Measurements from ENCODE around the gene C10orf88.

C10orf88 gene

DNA sequence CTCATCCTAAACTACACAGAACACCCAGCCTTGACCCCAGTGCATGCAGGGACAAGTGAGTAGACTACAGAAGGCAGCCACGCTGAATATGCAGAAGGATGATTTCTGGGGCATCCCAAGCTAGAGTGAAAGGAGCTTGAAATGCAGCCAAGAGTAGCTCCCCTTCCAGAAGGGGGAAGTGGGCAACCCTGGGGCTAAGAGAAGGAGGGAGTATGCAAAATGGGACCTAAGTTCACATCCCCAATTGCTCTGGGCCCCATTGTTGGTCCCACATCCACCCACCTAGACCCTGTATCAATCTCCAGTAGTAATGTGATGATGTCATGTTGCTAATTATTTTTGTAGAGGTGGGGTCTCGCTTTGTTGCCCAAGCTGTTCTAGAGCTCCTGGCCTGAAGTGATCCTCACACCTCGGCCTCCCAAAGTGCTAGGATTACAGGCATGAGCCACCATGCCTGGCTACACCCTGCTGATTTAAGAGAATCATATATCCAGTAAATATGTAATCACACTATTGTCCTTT, 20.6 kb upstream of the C10orf88 start:
- ChIA-PET CTCF (no interaction called here), POLR2A (no interaction called here)
- H3K4me3 ChIP-seq (ENCODE audit: low read depth, low read length): no peak overlapping the region
- DNase-seq (ENCODE audit: low read depth, low spot score): no peak
- TF ChIP-seq, protein P1, sequence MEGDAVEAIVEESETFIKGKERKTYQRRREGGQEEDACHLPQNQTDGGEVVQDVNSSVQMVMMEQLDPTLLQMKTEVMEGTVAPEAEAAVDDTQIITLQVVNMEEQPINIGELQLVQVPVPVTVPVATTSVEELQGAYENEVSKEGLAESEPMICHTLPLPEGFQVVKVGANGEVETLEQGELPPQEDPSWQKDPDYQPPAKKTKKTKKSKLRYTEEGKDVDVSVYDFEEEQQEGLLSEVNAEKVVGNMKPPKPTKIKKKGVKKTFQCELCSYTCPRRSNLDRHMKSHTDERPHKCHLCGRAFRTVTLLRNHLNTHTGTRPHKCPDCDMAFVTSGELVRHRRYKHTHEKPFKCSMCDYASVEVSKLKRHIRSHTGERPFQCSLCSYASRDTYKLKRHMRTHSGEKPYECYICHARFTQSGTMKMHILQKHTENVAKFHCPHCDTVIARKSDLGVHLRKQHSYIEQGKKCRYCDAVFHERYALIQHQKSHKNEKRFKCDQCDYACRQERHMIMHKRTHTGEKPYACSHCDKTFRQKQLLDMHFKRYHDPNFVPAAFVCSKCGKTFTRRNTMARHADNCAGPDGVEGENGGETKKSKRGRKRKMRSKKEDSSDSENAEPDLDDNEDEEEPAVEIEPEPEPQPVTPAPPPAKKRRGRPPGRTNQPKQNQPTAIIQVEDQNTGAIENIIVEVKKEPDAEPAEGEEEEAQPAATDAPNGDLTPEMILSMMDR (IDR thresholded peaks at IDR 0.05; ENCODE audit: insufficient read depth, low read length, missing control alignments): no peak

DNA sequence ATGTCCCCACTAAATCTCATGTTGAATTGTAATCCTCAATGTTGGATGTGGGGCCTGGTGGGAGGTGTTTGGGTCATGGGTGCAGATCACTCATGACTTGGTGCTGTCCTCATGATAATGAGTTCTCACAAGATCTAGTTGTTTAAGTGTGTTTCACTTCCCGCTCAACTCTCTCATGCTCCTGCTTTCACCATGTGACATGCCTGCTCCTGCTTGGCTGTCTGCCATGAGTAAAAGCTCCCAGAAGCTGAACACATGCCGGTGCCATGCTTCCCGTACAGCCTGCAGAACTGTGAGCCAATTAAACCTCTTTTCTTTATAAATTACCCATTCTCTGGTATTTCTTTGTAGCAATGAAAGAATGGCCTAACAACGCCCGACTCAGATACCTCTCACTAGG, 20.0 kb upstream of the C10orf88 start:
- H3K4me3 ChIP-seq (ENCODE audit: low read depth, low read length): no peak overlapping the region
- no peak for DNase-seq (ENCODE audit: low read depth, low spot score)
- ChIA-PET CTCF (interaction anchor here (1.0 kb wide), 1 partner anchor 8 kb away, joined by 3 read pairs; no protein-coding TSS in a partner anchor), POLR2A (no interaction called here)
- TF ChIP-seq, protein P1 (IDR thresholded peaks at IDR 0.05; ENCODE audit: insufficient read depth, low read length, missing control alignments): no peak

DNA sequence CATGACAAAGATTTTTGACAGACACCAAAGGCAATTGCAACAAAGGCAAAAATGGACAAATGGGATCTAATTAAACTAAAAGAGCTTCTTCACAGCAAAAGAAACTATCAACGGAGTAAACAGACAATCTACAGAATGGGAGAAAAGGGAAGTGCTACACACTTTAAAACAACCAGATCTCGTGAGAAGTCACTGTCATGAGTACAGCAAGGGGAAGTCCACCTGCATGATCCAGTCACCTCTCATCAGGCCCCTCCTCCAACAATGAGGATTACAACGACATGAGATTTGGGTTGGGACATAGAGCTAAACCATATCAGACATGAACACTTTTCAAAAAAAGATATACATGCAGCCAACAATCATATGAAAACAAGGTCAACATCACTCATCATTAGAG, 14.7 kb upstream of the C10orf88 start:
- DNase-seq (ENCODE audit: low read depth, low spot score): no peak
- no peak overlapping the region for H3K4me3 ChIP-seq (ENCODE audit: low read depth, low read length)
- CTCF ChIA-PET: interaction anchor here (1.8 to 6.0 kb wide), 2 partner anchors 11 kb away, joined by 4 to 37 read pairs; partner anchors contain the start of gene PSTK
- TF ChIP-seq, protein P1 (IDR thresholded peaks at IDR 0.05; ENCODE audit: insufficient read depth, low read length, missing control alignments): no peak
- POLR2A ChIA-PET: no interaction called here

DNA sequence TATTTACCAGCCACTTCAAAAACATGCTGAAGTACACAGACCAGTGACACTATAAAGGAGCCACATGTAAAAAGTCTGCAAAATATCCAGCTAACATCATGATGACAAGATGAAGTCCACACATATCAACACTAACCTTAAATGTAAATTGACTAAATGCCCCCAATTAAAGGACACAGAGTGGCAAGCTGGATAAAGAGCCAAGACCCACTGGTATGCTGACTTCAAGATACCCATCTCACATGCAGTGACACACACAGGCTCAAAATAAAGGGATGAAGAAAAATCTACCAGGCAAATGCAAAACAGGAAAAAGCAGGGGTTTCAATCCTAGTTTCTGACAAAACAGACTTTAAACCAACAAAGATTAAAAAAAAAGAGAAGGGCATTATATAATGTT, 12.9 kb upstream of the C10orf88 start:
- ChIA-PET CTCF (interaction anchor here (6.0 kb wide), 1 partner anchor 13 kb away, joined by 37 read pairs; the partner anchor contains the start of gene PSTK), POLR2A (no interaction called here)
- DNase-seq (ENCODE audit: low read depth, low spot score): no peak
- TF ChIP-seq, protein P1 (IDR thresholded peaks at IDR 0.05; ENCODE audit: insufficient read depth, low read length, missing control alignments): no peak
- H3K4me3 ChIP-seq (ENCODE audit: low read depth, low read length): no peak overlapping the region

DNA sequence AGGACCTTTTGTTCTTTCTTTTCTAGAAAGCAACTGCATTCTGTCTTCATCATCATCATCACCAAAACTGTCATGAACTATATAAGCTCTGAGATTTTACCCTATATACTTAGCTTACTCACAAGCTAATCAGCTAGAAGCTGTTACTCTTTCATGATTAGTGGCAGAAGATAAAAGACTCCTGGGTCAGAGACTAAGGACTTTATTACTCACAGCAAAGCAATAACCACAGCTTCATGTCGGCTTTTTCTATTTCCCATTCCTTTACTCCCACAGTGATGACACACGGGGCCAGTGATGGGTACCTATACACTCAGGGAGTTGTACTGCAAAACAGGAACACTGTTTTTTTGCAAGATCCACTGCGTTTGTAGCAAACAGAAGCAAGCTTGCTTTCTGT, 8.4 kb upstream of the C10orf88 start:
- ChIA-PET POLR2A (no interaction called here), CTCF (interaction anchor here (1.3 to 1.4 kb wide), 2 partner anchors 13 to 18 kb away, joined by 4 to 7 read pairs; partner anchors contain the start of gene PSTK)
- DNase-seq (ENCODE audit: low read depth, low spot score): no peak
- TF ChIP-seq, protein P1 (IDR thresholded peaks at IDR 0.05; ENCODE audit: insufficient read depth, low read length, missing control alignments): no peak
- H3K4me3 ChIP-seq (ENCODE audit: low read depth, low read length): no peak overlapping the region

DNA sequence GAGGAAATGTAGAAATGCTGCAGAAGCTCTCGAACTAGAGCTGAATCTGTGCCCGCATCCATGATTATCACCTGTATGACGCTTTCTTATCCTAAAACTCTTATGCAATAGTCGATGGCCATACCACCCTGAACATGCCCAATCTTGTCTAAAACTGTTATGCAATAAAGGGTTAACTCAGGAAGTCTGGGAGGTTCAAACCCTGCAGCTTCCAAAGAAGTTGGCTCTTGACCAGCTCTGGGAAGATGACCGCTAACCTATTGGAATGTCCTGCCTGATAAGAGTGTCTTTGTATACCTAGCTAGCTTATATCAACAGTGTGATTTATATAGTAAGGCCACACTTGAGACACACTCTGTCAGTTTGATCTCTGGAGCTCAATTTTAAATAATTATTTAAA, 3.4 kb upstream of the C10orf88 start:
- H3K4me3 ChIP-seq (ENCODE audit: low read depth, low read length): no peak overlapping the region
- TF ChIP-seq, protein P1 (IDR thresholded peaks at IDR 0.05; ENCODE audit: insufficient read depth, low read length, missing control alignments): no peak
- ChIA-PET CTCF (interaction anchor here (0.9 to 2.1 kb wide), 3 partner anchors 11 to 24 kb away, joined by 4 to 11 read pairs (median 4); partner anchors contain the start of gene PSTK), POLR2A (no interaction called here)
- DNase-seq (ENCODE audit: low read depth, low spot score): no peak
